Measurements from ENCODE around the gene GALNT6.

DNA sequence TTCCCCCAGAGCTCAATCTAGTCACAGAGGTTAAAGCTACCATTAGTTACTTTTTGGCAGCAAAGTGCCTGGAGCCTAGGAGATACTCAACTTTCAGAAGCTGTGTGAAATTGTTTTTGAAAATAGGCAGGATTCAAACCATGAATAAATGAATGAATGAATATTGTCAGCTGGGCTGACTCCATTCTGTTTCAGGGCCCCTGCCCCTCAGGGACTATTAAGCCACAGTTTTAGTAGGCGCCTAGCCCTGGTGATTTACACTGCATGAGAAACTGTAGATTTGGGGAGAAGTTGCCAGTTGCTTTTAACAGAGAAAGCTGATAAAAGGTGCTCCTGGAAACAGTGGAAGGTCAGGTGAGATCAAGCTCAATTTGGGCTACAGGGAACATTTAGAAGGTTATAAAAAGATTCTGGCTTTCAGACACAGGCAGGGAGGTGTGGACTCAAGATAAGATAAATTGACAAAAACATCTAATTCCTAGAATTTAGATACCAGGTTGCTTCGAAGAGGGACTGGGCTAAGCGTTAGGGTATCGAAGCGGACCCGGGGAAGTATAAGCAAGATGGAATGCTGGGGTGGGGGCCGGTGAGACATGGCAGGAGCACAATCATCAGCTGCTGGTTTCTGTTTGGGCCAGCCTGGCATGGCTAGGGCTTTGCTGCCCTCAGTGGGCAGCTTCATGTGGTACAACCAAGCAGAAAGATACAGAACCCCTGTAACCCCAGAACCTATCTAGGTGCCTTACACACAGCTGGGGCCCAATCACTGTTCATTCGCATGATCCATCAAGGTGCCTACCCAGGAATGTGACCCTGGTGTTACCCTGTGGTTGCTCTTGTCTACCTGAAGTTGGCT is 29.8 kb downstream of the GALNT6 start:
- TF ChIP-seq, protein P1, sequence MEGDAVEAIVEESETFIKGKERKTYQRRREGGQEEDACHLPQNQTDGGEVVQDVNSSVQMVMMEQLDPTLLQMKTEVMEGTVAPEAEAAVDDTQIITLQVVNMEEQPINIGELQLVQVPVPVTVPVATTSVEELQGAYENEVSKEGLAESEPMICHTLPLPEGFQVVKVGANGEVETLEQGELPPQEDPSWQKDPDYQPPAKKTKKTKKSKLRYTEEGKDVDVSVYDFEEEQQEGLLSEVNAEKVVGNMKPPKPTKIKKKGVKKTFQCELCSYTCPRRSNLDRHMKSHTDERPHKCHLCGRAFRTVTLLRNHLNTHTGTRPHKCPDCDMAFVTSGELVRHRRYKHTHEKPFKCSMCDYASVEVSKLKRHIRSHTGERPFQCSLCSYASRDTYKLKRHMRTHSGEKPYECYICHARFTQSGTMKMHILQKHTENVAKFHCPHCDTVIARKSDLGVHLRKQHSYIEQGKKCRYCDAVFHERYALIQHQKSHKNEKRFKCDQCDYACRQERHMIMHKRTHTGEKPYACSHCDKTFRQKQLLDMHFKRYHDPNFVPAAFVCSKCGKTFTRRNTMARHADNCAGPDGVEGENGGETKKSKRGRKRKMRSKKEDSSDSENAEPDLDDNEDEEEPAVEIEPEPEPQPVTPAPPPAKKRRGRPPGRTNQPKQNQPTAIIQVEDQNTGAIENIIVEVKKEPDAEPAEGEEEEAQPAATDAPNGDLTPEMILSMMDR (IDR thresholded peaks at IDR 0.05): no peak
- no peak for TF ChIP-seq EP300 (IDR thresholded peaks at IDR 0.05)
- TF ChIP-seq POLR2AphosphoS5 (IDR thresholded peaks at IDR 0.05): no peak

Measured in stomach (tissue), 4 donors.